IPS DF 4.7 (cell line): Measurements from ENCODE around the gene ATP2B3.

Experiments
- DNase-seq: peaks from one replicate; pipeline ENCODE4 v3.0.0-alpha.2; 2013; ENCODE audit warnings: low spot score; ENCODE audit errors: extremely low read depth

Gene ATP2B3

GRCh38 chrX:153517423-153517822, at the start of gene ATP2B3:
Gene ATP2B3 (plus strand): TSS chrX:153517642. CDS start chrX:153536248, 18,606 bp downstream.
- no peak for DNase-seq

- DNase-seq = no peak
Measured at GRCh38 chrX:153468008-153468580, 49.3 kb upstream of the ATP2B3 start.

GRCh38 chrX:153469811-153470410, 47.5 kb upstream of the ATP2B3 start:
- DNase-seq = no peak

- no peak for DNase-seq
Measured at GRCh38 chrX:153470411-153471363, 46.8 kb upstream of the ATP2B3 start, which contains the start of gene HAUS7. Gene HAUS7 (minus strand): TSS chrX:153470576. CDS start chrX:153470557, 19 bp downstream.

- DNase-seq = no peak
Measured at GRCh38 chrX:153471663-153472280, 45.7 kb upstream of the ATP2B3 start.

GRCh38 chrX:153473126-153473525, 44.3 kb upstream of the ATP2B3 start:
- no peak for DNase-seq

GRCh38 chrX:153474266-153474665, 43.2 kb upstream of the ATP2B3 start:
- no peak for DNase-seq

GRCh38 chrX:153474718-153475117, 42.7 kb upstream of the ATP2B3 start:
- no peak for DNase-seq

GRCh38 chrX:153475271-153475670, 42.2 kb upstream of the ATP2B3 start:
- DNase-seq = no peak

- no peak for DNase-seq
Measured at GRCh38 chrX:153475751-153476281, 41.6 kb upstream of the ATP2B3 start.

GRCh38 chrX:153476666-153477363, 40.6 kb upstream of the ATP2B3 start:
- DNase-seq = no peak

- DNase-seq = no peak
Measured at GRCh38 chrX:153477364-153477857, 40.0 kb upstream of the ATP2B3 start.

- no peak for DNase-seq
Measured at GRCh38 chrX:153477901-153478300, 39.5 kb upstream of the ATP2B3 start.

GRCh38 chrX:153478746-153479145, 38.7 kb upstream of the ATP2B3 start:
- no peak for DNase-seq

- DNase-seq = no peak
Measured at GRCh38 chrX:153481043-153481442, 36.4 kb upstream of the ATP2B3 start.

- DNase-seq = no peak
Measured at GRCh38 chrX:153482376-153483015, 34.9 kb upstream of the ATP2B3 start.

GRCh38 chrX:153485396-153486080, 31.9 kb upstream of the ATP2B3 start:
- DNase-seq = no peak

- DNase-seq = no peak
Measured at GRCh38 chrX:153486171-153486570, 31.3 kb upstream of the ATP2B3 start.

GRCh38 chrX:153487590-153488071, 29.8 kb upstream of the ATP2B3 start:
- DNase-seq = no peak
